MCF 10A (cell line): ENCODE data around the gene JOSD2. TPM values are rescaled to one million over a fixed set of nuclear protein-coding genes. Genes with fewer than 3 reads are reported as not detected.

ENCODE experiments used
- BruUV-seq: library from RNA; stranded (reverse); fragments of 400-500 nt; replicated peaks from 2 replicates; lab custom pipeline; 2021; lab: Mats Ljungman, UMichigan
- CTCF ChIA-PET: fragments of 300-600 bp; sonication (Branson Sonifier 250); formaldehyde crosslinking; extraction: SDS; loops from one replicate; lab custom pipeline; 2021; ENCODE audit warnings: antibody characterized with exemption, inconsistent platforms; lab: Yijun Ruan, JAX
- POLR2A ChIA-PET: fragments of 300-600, 350-650 bp; sonication (Branson Sonifier 250); formaldehyde crosslinking; extraction: SDS; loops from one replicate; lab custom pipeline; 2020; ENCODE audit warnings: antibody characterized with exemption, inconsistent platforms; lab: Yijun Ruan, JAX
- DNase-seq: peaks from one replicate; pipeline ENCODE4 v3.0.0-alpha.2; 2018; ENCODE audit not compliant: unreplicated experiment
- H3K27ac Mint-ChIP-seq: one replicate; pipeline ENCODE4 v1.8.0; 2022; ENCODE audit warnings: mild to moderate bottlenecking, low read depth, mixed read lengths; ENCODE audit not compliant: unreplicated experiment
- H3K27me3 Mint-ChIP-seq: one replicate; pipeline ENCODE4 v1.8.0; 2022; ENCODE audit warnings: mixed read lengths; ENCODE audit not compliant: insufficient read depth, unreplicated experiment
- H3K36me3 Mint-ChIP-seq: one replicate; pipeline ENCODE4 v1.8.0; 2022; ENCODE audit warnings: mild to moderate bottlenecking, moderate library complexity, mixed read lengths; ENCODE audit not compliant: insufficient read depth, unreplicated experiment
- H3K4me1 Mint-ChIP-seq: one replicate; pipeline ENCODE4 v1.8.0; 2022; ENCODE audit warnings: mixed read lengths; ENCODE audit not compliant: insufficient read depth, unreplicated experiment
- H3K4me3 Mint-ChIP-seq: one replicate; pipeline ENCODE4 v1.8.0; 2022; ENCODE audit warnings: mild to moderate bottlenecking, moderate library complexity, mixed read lengths; ENCODE audit not compliant: unreplicated experiment
- H3K9me3 Mint-ChIP-seq: one replicate; pipeline ENCODE4 v1.8.0; 2022; ENCODE audit warnings: mixed read lengths; ENCODE audit not compliant: unreplicated experiment
- CTCF ChIP-seq: fragments of 200-600 bp; IDR thresholded peaks from one replicate; pipeline ENCODE4 v1.8.0; 2022; ENCODE audit warnings: antibody characterized with exemption, mild to moderate bottlenecking; ENCODE audit not compliant: unreplicated experiment
- intact Hi-C: fragments of 100-400 bp; cut with micrococcal nuclease; formaldehyde crosslinking; loops from 2 replicates; pipeline ENCODE4 v1.14.1; 2022
- total RNA-seq: library from RNA; stranded (reverse); gene quantifications from 2 replicates; pipeline ENCODE4 v1.2.3, GENCODE V29; 2022

JOSD2 gene
- total RNA-seq, 1 experiment from 2014 or later = 65.8 TPM

- Mint-ChIP-seq H3K4me1 (no peaks in the 10 kb centered on the region), H3K27me3 (peaks cover 91% of the 10 kb centered on the region), H3K27ac (no peak overlapping the region), H3K4me3 (no peak overlapping the region), H3K9me3 (no peaks in the 10 kb centered on the region), H3K36me3 (no peaks in the 10 kb centered on the region)
- CTCF ChIA-PET = no interaction called here
- POLR2A ChIA-PET = no interaction called here
- intact Hi-C loops = no loop called here
- no peak for DNase-seq
- TF ChIP-seq CTCF = no peak
- no TSS peak for BruUV-seq
Measured at GRCh38 chr19:50550594-50550966, 39.6 kb upstream of the JOSD2 start.

- no peaks in the 10 kb centered on the region for H3K4me1 Mint-ChIP-seq
Measured at GRCh38 chr19:50549927-50550593, 39.1 kb upstream of the JOSD2 start.

GRCh38 chr19:50549059-50549926 is 38.3 kb upstream of the JOSD2 start:
- Mint-ChIP-seq H3K27ac (no peak overlapping the region), H3K9me3 (no peaks in the 10 kb centered on the region), H3K4me3 (no peak overlapping the region), H3K27me3 (peaks cover 78% of the 10 kb centered on the region), H3K4me1 (no peaks in the 10 kb centered on the region), H3K36me3 (no peaks in the 10 kb centered on the region)
- intact Hi-C loops = no loop called here
- no peak for TF ChIP-seq CTCF
- DNase-seq = no peak
- ChIA-PET POLR2A (interaction anchor here (0.6 kb wide), 1 partner anchor 1095 kb away, joined by 3 read pairs; no protein-coding TSS in a partner anchor), CTCF (interaction anchor here (0.6 to 0.8 kb wide), 2 partner anchors 120 to 376 kb away, joined by 3 to 4 read pairs; no protein-coding TSS in a partner anchor)
- no TSS peak for BruUV-seq

More at GRCh38 chr19:50549927-50550593, 39.1 kb upstream of the JOSD2 start:
- CTCF ChIA-PET = interaction anchor here (0.8 kb wide), 1 partner anchor 119 kb away, joined by 4 read pairs; no protein-coding TSS in a partner anchor
- POLR2A ChIA-PET = no interaction called here
- DNase-seq = no peak
- no peak for TF ChIP-seq CTCF
- BruUV-seq = no TSS peak
- Mint-ChIP-seq H3K27ac (no peak overlapping the region), H3K9me3 (no peaks in the 10 kb centered on the region), H3K36me3 (no peaks in the 10 kb centered on the region), H3K4me3 (no peak overlapping the region), H3K27me3 (peaks cover 85% of the 10 kb centered on the region)
- intact Hi-C loops = no loop called here
